Natural killer cell (primary cell): ENCODE results near the gene CTDSP2. TPM values are rescaled to one million over a fixed set of nuclear protein-coding genes. Genes with fewer than 3 reads are reported as not detected.

Experiments
- ATAC-seq, 3 donors: fragments of 150-1000 bp in 2 of 3; fragments of 200-7000 bp in 1 of 3; cut with Tn5 transposase; 1 replicate in 1 of 3; 2 replicates in 2 of 3; pipeline ENCODE4 v1.10.0; 2021; ENCODE audit warnings: mild to moderate bottlenecking in 2 of 3, moderate library complexity in 2 of 3
- DNase-seq, 2 donors: peaks; one replicate each; pipeline versions ENCODE4 v3.0.0 to v3.0.0-alpha.2; 2013 to 2021; ENCODE audit warnings: mixed read lengths in 1 of 2
- H3K27ac ChIP-seq: one replicate; pipeline ENCODE4 v1.5.1; 2013; ENCODE audit warnings: mild to moderate bottlenecking, low read length
- H3K27me3 ChIP-seq: one replicate; pipeline ENCODE4 v1.6.1; 2013; ENCODE audit warnings: low read length; ENCODE audit not compliant: control insufficient read depth, insufficient read depth
- H3K36me3 ChIP-seq: one replicate; pipeline ENCODE4 v1.6.1; 2013; ENCODE audit warnings: low read length; ENCODE audit not compliant: control insufficient read depth, insufficient read depth
- H3K4me1 ChIP-seq: one replicate; pipeline ENCODE4 v1.6.1; 2013; ENCODE audit warnings: low read length; ENCODE audit not compliant: control insufficient read depth, insufficient read depth
- H3K4me3 ChIP-seq: one replicate; pipeline ENCODE4 v1.5.1; 2013; ENCODE audit warnings: low read length
- H3K9me3 ChIP-seq: one replicate; pipeline ENCODE4 v1.6.1; 2013; ENCODE audit warnings: low read length; ENCODE audit not compliant: control insufficient read depth, insufficient read depth
- H3K27ac Mint-ChIP-seq, 2 donors: one replicate each; pipeline ENCODE4 v1.8.0; 2022; ENCODE audit warnings: mild to moderate bottlenecking in 2 of 2, mixed read lengths in 2 of 2, moderate library complexity in 1 of 2
- H3K27me3 Mint-ChIP-seq, 2 donors: one replicate each; pipeline ENCODE4 v1.8.0; 2022; ENCODE audit warnings: low read depth in 2 of 2, mixed read lengths in 2 of 2
- H3K36me3 Mint-ChIP-seq: one replicate; pipeline ENCODE4 v1.8.0; 2022; ENCODE audit warnings: mixed read lengths
- H3K4me1 Mint-ChIP-seq, 2 donors: one replicate each; pipeline ENCODE4 v1.8.0; 2022; ENCODE audit warnings: mixed read lengths in 2 of 2
- H3K4me3 Mint-ChIP-seq: one replicate; pipeline ENCODE4 v1.8.0; 2022; ENCODE audit warnings: mild to moderate bottlenecking, moderate library complexity, mixed read lengths
- H3K9me3 Mint-ChIP-seq, 2 donors: one replicate each; pipeline ENCODE4 v1.8.0; 2022; ENCODE audit warnings: mixed read lengths in 2 of 2
- WGBS: methylation state at CpG from one replicate; pipeline ENCODE4 v1.1.7; 2013; ENCODE audit warnings: missing lambda C conversion rate; ENCODE audit not compliant: insufficient coverage; 5-methylcytosine and 5-hydroxymethylcytosine counted together
- intact Hi-C: fragments of 100-400 bp; cut with micrococcal nuclease; formaldehyde crosslinking; loops from one replicate; pipeline ENCODE4 v1.14.2; 2022
- total RNA-seq, 4 donors: library from RNA; stranded (reverse); fragments of 120-200 nt in 1 of 4; gene quantifications; one replicate each; pipeline versions ENCODE4 v1.2.3 to v1.2.4, GENCODE V29; 2013 to 2022
- TF ChIP-seq, protein P1 (sequence below): fragments of 200-600 bp; IDR thresholded peaks from one replicate; pipeline ENCODE4 v1.8.0; 2022; ENCODE audit warnings: antibody characterized with exemption

Gene CTDSP2
- total RNA-seq, 3 donors from 2014 or later (not counting 1 experiment from before 2014, with no cell fraction given): 93.8 to 135 (median 123) TPM

DNA sequence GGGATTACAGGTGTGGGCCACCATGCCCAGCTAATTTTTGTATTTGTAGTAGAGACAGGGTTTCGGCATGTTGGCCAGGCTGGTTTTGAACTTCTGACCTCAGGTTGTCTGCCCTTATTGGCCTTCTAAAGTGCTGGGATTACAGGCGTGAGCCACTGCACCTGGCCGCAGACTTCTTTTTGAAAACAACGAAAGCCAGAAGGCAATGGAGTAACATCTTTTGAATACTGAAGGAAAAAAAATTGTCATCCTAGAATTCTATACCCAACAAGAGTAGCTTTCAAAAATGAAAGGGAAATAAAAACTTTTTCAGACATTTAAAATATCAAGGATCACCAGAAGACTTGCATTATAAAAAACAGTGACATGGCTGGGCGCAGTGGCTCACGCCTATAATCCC, 38.7 kb upstream of the CTDSP2 start:
- Histone ChIP-seq H3K27me3 (no peaks in the 10 kb centered on the region), H3K36me3 (no peaks in the 10 kb centered on the region), H3K9me3 (peaks cover 4% of the 10 kb centered on the region), H3K4me1 (peaks cover 6% of the 10 kb centered on the region), H3K27ac (no peak overlapping the region), H3K4me3 (no peak overlapping the region)
- Mint-ChIP-seq H3K27me3 (peaks cover 0 to 2% of the 10 kb centered on the region in 2 donors), H3K27ac (no peak overlapping the region), H3K36me3 (no peaks in the 10 kb centered on the region), H3K9me3 (no peaks in the 10 kb centered on the region), H3K4me3 (no peak overlapping the region), H3K4me1 (no peaks in the 10 kb centered on the region)
- ATAC-seq: no peak
- 93% methylated on average over 6 of the region's 6 CpGs for WGBS
- intact Hi-C loops: no loop called here
- DNase-seq: no peak
- TF ChIP-seq, protein P1, sequence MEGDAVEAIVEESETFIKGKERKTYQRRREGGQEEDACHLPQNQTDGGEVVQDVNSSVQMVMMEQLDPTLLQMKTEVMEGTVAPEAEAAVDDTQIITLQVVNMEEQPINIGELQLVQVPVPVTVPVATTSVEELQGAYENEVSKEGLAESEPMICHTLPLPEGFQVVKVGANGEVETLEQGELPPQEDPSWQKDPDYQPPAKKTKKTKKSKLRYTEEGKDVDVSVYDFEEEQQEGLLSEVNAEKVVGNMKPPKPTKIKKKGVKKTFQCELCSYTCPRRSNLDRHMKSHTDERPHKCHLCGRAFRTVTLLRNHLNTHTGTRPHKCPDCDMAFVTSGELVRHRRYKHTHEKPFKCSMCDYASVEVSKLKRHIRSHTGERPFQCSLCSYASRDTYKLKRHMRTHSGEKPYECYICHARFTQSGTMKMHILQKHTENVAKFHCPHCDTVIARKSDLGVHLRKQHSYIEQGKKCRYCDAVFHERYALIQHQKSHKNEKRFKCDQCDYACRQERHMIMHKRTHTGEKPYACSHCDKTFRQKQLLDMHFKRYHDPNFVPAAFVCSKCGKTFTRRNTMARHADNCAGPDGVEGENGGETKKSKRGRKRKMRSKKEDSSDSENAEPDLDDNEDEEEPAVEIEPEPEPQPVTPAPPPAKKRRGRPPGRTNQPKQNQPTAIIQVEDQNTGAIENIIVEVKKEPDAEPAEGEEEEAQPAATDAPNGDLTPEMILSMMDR: no peak

DNA sequence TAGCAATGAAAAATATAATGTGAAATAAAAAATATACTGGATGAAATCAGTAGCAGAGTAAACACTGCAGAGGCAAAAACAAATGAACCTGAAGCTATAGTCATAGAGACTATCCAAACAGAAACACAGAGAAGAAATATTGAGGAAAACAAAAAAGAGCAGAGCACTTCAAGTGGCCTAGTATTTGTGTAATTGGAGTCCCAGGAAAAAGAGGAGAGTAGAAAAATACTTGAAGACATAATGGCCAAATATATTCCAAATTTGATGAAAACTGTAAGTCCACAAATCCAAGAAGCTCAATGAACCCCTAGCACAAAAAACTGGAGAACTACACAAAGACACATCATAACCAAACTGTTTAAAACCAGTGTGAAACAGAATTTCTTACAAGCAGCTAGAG, 37.2 kb upstream of the CTDSP2 start:
- intact Hi-C loops: no loop called here
- Mint-ChIP-seq H3K9me3 (no peaks in the 10 kb centered on the region), H3K36me3 (no peaks in the 10 kb centered on the region), H3K27me3 (peaks cover 0 to 3% of the 10 kb centered on the region in 2 donors), H3K27ac (no peak overlapping the region), H3K4me1 (no peaks in the 10 kb centered on the region), H3K4me3 (no peak overlapping the region)
- Histone ChIP-seq H3K9me3 (peaks cover 4% of the 10 kb centered on the region), H3K36me3 (no peaks in the 10 kb centered on the region), H3K4me3 (no peak overlapping the region), H3K27ac (no peak overlapping the region), H3K27me3 (no peaks in the 10 kb centered on the region), H3K4me1 (peaks cover 4% of the 10 kb centered on the region)
- ATAC-seq: no peak
- DNase-seq: no peak
- TF ChIP-seq, protein P1: no peak

DNA sequence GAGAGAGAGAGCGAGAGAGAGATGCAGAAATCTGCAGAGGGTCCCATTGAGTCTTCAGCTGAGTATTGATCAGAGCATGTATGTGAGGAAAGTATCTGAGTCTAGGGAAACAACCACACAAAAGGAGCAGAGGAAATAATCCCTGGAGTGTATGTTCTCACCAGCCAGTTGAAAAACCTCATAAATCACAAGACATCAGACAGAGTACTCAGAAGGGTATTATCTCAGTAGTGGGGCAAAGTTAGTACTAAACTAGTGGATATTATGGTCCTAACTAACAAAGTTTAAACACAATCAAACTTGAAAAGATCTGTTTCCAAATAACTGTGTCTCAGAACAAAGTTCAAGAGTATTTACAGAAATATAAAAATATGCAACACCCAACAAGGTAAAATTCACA, 36.5 kb upstream of the CTDSP2 start:
- Mint-ChIP-seq H3K27ac (no peak overlapping the region), H3K27me3 (peaks cover 0 to 3% of the 10 kb centered on the region in 2 donors), H3K36me3 (no peaks in the 10 kb centered on the region), H3K4me1 (no peaks in the 10 kb centered on the region), H3K4me3 (no peak overlapping the region), H3K9me3 (no peaks in the 10 kb centered on the region)
- WGBS: 90% methylated on average over 1 of the region's 1 CpG
- Histone ChIP-seq H3K27me3 (no peaks in the 10 kb centered on the region), H3K4me1 (no peaks in the 10 kb centered on the region), H3K4me3 (no peak overlapping the region), H3K9me3 (peaks cover 4% of the 10 kb centered on the region), H3K36me3 (no peaks in the 10 kb centered on the region), H3K27ac (no peak overlapping the region)
- no peak for DNase-seq
- intact Hi-C loops: no loop called here
- TF ChIP-seq, protein P1: no peak
- ATAC-seq: no peak

DNA sequence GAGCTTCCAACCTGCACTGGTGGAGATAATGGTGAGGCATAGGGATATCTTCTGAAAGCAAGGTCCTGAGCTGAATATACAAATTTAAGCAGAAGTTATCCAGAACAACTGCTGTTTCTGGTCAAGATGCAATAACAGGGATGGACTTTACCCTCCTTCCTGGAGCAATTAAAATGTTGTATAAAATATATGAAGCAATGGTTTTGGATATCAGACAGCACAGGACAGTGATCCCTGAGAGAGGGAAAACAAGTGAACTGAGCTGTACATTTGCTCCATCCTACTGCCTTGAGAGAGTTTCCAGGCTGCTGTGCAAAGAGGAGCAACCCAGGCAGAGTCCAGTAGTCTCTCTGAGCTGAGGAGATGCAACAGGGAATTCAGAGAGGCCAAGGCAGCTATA, 36.0 kb upstream of the CTDSP2 start:
- H3K27ac Mint-ChIP-seq: no peak overlapping the region
- Histone ChIP-seq H3K27me3 (no peaks in the 10 kb centered on the region), H3K4me3 (no peak overlapping the region), H3K4me1 (no peaks in the 10 kb centered on the region), H3K36me3 (no peaks in the 10 kb centered on the region), H3K27ac (no peak overlapping the region), H3K9me3 (peaks cover 4% of the 10 kb centered on the region)
- H3K4me3 Mint-ChIP-seq: no peak overlapping the region
- H3K27me3 Mint-ChIP-seq: peaks cover 0 to 5% of the 10 kb centered on the region in 2 donors
- TF ChIP-seq, protein P1: no peak
- DNase-seq (no peak), ATAC-seq (no peak)
- no peaks in the 10 kb centered on the region for H3K9me3 Mint-ChIP-seq
- intact Hi-C loops: no loop called here
- H3K36me3 Mint-ChIP-seq: no peaks in the 10 kb centered on the region
- no peaks in the 10 kb centered on the region for H3K4me1 Mint-ChIP-seq
